ENCODE measurements around the gene PRAMEF1. TPM values are rescaled to one million over a fixed set of nuclear protein-coding genes. Genes with fewer than 3 reads are reported as not detected.
"Not testable (repeated sequence)": the region's sequence is repeated elsewhere in the genome, so short reads cannot be mapped to it uniquely, and the experiment has no call there.

PRAMEF1 gene
- total RNA-seq, 4 donors from 2014 or later: not detected

- no peaks in the 10 kb centered on the region for H3K4me1 ChIP-seq
- WGBS, 2 donors: 71% methylated on average over 4 to 5 of the region's 5 CpGs
- H3K9me3 ChIP-seq: no peaks in the 10 kb centered on the region
- TF ChIP-seq EP300 (IDR thresholded peaks at IDR 0.05) (no peak), POLR2A (IDR thresholded peaks at IDR 0.05) (no peak)
- TF ChIP-seq, protein P1, sequence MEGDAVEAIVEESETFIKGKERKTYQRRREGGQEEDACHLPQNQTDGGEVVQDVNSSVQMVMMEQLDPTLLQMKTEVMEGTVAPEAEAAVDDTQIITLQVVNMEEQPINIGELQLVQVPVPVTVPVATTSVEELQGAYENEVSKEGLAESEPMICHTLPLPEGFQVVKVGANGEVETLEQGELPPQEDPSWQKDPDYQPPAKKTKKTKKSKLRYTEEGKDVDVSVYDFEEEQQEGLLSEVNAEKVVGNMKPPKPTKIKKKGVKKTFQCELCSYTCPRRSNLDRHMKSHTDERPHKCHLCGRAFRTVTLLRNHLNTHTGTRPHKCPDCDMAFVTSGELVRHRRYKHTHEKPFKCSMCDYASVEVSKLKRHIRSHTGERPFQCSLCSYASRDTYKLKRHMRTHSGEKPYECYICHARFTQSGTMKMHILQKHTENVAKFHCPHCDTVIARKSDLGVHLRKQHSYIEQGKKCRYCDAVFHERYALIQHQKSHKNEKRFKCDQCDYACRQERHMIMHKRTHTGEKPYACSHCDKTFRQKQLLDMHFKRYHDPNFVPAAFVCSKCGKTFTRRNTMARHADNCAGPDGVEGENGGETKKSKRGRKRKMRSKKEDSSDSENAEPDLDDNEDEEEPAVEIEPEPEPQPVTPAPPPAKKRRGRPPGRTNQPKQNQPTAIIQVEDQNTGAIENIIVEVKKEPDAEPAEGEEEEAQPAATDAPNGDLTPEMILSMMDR (IDR thresholded peaks at IDR 0.05): no peak
- DNase-seq (ENCODE audit: low spot score in 2 of 2): no peak
- no peaks in the 10 kb centered on the region for H3K36me3 ChIP-seq
- H3K4me3 ChIP-seq: no peak overlapping the region
- H3K27me3 ChIP-seq: no peaks in the 10 kb centered on the region
- no peak overlapping the region for H3K27ac ChIP-seq
Measured at GRCh38 chr1:12810691-12811408, 19.7 kb downstream of the PRAMEF1 start.

DNA sequence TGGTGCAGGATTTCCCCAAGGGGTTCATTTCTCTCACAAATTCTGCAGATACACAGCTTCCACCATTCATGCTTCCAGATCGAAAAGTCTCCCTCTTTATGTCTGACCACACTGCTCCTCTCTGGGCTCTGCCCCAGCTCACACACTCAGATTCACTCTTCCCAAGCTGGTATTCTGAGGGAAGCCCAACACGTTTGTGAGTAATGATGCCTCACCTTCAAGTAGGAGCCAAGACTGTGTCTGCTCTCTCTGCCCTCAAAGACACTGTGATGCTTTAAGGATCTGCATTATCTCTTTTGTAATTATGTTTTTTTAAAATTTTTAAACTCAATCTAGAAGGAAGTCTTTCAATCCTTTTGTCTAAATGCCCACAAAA, 20.2 kb downstream of the PRAMEF1 start:
- TF ChIP-seq POLR2A (IDR thresholded peaks at IDR 0.05) (no peak), EP300 (IDR thresholded peaks at IDR 0.05) (no peak)
- TF ChIP-seq, protein P1 (IDR thresholded peaks at IDR 0.05): no peak
- H3K4me1 ChIP-seq: no peaks in the 10 kb centered on the region
- H3K36me3 ChIP-seq: no peaks in the 10 kb centered on the region
- H3K27me3 ChIP-seq: no peaks in the 10 kb centered on the region
- no peaks in the 10 kb centered on the region for H3K9me3 ChIP-seq
- no peak overlapping the region for H3K4me3 ChIP-seq
- WGBS, 2 donors: 33 to 58% methylated on average over 1 to 2 of the region's 2 CpGs
- DNase-seq (ENCODE audit: low spot score in 2 of 2): no peak
- H3K27ac ChIP-seq: no peak overlapping the region

DNA sequence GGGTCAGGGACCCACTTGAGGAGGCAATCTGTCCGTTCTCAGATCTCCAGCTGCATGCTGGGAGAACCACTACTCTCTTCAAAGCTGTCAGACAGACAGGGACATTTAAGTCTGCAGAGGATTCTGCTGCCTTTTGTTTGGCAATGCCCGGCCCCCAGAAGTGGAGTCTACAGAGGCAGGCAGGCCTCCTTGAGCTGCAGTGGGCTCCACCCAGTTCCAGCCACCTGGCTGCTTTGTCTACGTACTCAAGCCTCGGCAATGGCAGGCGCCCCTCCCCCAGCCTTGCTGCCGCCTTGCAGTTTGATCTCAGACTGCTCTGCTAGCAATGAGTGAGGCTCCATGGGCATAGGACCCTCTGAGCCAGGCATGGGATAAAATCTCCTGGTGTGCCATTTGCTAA, 27.9 kb downstream of the PRAMEF1 start:
- 71 to 100% methylated on average over 1 to 4 of the region's 6 CpGs for WGBS, 2 donors
- H3K4me3 ChIP-seq; H3K4me1 ChIP-seq; H3K9me3 ChIP-seq; H3K36me3 ChIP-seq; H3K27me3 ChIP-seq; DNase-seq (ENCODE audit: low spot score in 2 of 2); H3K27ac ChIP-seq: not testable (repeated sequence)

DNA sequence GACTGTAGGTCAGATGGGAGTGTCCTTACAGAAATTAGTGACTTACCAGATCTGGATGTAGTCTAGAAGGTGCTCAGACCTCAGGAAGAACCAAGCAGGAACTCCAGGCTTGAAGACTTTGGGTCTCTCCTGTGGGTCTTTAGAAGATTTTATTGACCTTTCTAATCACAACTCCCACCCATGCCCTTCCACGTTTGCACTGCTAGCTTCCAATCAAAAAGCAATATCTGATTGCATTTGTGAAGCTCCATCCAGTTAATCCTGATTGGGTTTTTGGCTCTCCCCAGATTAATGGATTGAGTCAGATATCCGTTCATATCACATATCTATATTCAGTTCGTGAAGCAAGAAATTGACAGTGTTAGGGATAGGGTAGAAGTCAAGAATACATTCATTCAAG, 40.1 kb downstream of the PRAMEF1 start, which contains the start of gene PRAMEF11:
PRAMEF11 (minus strand) TSS at position 101 of the 400 bp plus-strand sequence. CDS start 2,621 bp downstream, outside the sequence.
- not testable (repeated sequence) for H3K9me3 ChIP-seq; H3K27ac ChIP-seq; H3K4me3 ChIP-seq; DNase-seq (ENCODE audit: low spot score in 2 of 2); H3K4me1 ChIP-seq; H3K36me3 ChIP-seq; H3K27me3 ChIP-seq
- 64 to 71% methylated on average over 3 of the region's 3 CpGs for WGBS, 2 donors

GRCh38 chr1:12833251-12833650, 42.1 kb downstream of the PRAMEF1 start:
- not testable (repeated sequence) for H3K4me1 ChIP-seq; DNase-seq (ENCODE audit: low spot score in 2 of 2); H3K9me3 ChIP-seq; H3K4me3 ChIP-seq; H3K27ac ChIP-seq; H3K27me3 ChIP-seq; H3K36me3 ChIP-seq
- 42 to 61% methylated on average over 2 of the region's 2 CpGs for WGBS, 2 donors

Other genes starting within 250 kb of the PRAMEF1 start
- 100 to 1,000 TPM; 180 to 449 (median 358) TPM for gene DHRS3, start 173.2 kb upstream of the PRAMEF1 start, total RNA-seq
- not detected for gene AADACL4, start 147.3 kb upstream of the PRAMEF1 start, total RNA-seq
- not detected for gene AADACL3, start 75.3 kb upstream of the PRAMEF1 start, total RNA-seq
- gene CFAP107, start 45.2 kb upstream of the PRAMEF1 start, total RNA-seq: not detected
- gene PRAMEF12, start 17.7 kb upstream of the PRAMEF1 start, total RNA-seq: not detected
- not detected for gene PRAMEF11, start 40.0 kb downstream of the PRAMEF1 start, total RNA-seq
- gene HNRNPCL1, start 57.3 kb downstream of the PRAMEF1 start, total RNA-seq: not detected
- gene PRAMEF2, start 65.7 kb downstream of the PRAMEF1 start, total RNA-seq: not detected
- gene PRAMEF4, start 94.8 kb downstream of the PRAMEF1 start, total RNA-seq: not detected
- gene PRAMEF10, start 106.9 kb downstream of the PRAMEF1 start, total RNA-seq: not detected
- not detected for gene PRAMEF7, start 125.2 kb downstream of the PRAMEF1 start, total RNA-seq
- not detected for gene PRAMEF6, start 156.2 kb downstream of the PRAMEF1 start, total RNA-seq